Left ventricle myocardium inferior (tissue), 1 donor: Measurements from ENCODE around the gene TMEM273. TPM values are rescaled to one million over a fixed set of nuclear protein-coding genes. Genes with fewer than 3 reads are reported as not detected.

ENCODE experiments used
- DNase-seq: peaks from one replicate; pipeline ENCODE4 v3.0.0-alpha.2; 2020
- H3K27ac ChIP-seq: fragments of 200-600 bp; replicated peaks from 2 replicates; pipeline ENCODE4 v1.8.0; 2021
- H3K27me3 ChIP-seq: fragments of 200-600 bp; 2 replicates; pipeline ENCODE4 v1.8.0; 2021; ENCODE audit warnings: low read depth
- H3K36me3 ChIP-seq: fragments of 200-600 bp; 2 replicates; pipeline ENCODE4 v1.8.0; 2021
- H3K4me1 ChIP-seq: fragments of 200-600 bp; 2 replicates; pipeline ENCODE4 v1.8.0; 2021
- H3K4me3 ChIP-seq: fragments of 200-600 bp; 2 replicates; pipeline ENCODE4 v1.8.0; 2021; ENCODE audit warnings: mild to moderate bottlenecking, moderate library complexity
- H3K9me3 ChIP-seq: fragments of 200-600 bp; replicated peaks from 2 replicates; pipeline ENCODE4 v1.8.0; 2021
- intact Hi-C: fragments of 100-400 bp; cut with micrococcal nuclease; formaldehyde crosslinking; loops from one replicate; pipeline ENCODE4 v1.11.0; 2022
- total RNA-seq: library from RNA; stranded (reverse); fragmentation: NEBNext Ultra II Directional; extraction: Animal tissue kit (Norgen Biotek cat#: 25700); gene quantifications from one replicate; pipeline ENCODE4 v1.2.1, GENCODE V29; 2021
- TF ChIP-seq, protein P1 (sequence below): fragments of 200-600 bp; IDR thresholded peaks from 2 replicates; pipeline ENCODE4 v1.8.0; 2021; ENCODE audit warnings: antibody characterized with exemption, mild to moderate bottlenecking, borderline replicate concordance
- donor health status: DM: no; HTN: yes; CAD: no; lungs with severe emphysema.

TMEM273 gene
- total RNA-seq, 1 donor from 2014 or later: 29.0 TPM

DNA sequence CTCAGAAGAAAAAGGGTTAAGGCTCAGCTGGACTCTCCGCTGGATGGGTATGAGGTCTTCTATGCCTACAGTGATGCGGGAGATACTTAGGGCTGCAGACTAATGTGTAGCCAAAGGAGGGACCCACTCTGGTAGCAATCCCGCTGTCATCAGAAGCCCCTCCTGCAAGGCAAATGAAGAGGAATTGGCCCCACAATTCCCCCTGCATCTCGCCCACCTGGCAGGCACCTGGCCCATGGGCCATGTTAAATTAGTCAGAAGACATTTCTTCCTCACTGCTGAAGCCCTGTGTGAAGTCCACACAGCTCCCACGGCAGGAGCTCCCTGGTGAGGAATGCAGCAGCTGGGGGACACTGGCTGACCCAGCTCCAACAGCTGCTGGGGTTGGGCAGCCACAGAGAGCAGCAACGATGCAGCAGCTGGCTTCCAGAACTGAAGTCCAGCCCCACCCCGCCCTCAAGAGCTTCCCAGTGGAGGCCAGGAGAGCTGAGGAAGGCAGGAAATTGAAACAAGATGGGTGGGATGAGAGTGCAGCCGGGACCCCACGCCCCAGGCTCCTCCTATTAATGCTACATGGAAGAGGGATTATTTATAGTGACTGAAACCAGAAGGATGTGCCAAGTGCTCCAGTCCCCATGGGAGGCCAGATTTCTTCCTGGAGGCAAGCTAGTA is 78.4 kb downstream of the TMEM273 start:
- Histone ChIP-seq H3K27ac (peak overlapping the region; percentile 88), H3K4me3 (peak overlapping the region; percentile 42), H3K27me3 (no peaks in the 10 kb centered on the region), H3K9me3 (no peaks in the 10 kb centered on the region), H3K36me3 (no peaks in the 10 kb centered on the region), H3K4me1 (peaks cover 100% of the 10 kb centered on the region)
- intact Hi-C loops: no loop called here
- TF ChIP-seq, protein P1, sequence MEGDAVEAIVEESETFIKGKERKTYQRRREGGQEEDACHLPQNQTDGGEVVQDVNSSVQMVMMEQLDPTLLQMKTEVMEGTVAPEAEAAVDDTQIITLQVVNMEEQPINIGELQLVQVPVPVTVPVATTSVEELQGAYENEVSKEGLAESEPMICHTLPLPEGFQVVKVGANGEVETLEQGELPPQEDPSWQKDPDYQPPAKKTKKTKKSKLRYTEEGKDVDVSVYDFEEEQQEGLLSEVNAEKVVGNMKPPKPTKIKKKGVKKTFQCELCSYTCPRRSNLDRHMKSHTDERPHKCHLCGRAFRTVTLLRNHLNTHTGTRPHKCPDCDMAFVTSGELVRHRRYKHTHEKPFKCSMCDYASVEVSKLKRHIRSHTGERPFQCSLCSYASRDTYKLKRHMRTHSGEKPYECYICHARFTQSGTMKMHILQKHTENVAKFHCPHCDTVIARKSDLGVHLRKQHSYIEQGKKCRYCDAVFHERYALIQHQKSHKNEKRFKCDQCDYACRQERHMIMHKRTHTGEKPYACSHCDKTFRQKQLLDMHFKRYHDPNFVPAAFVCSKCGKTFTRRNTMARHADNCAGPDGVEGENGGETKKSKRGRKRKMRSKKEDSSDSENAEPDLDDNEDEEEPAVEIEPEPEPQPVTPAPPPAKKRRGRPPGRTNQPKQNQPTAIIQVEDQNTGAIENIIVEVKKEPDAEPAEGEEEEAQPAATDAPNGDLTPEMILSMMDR: no peak
- DNase-seq: peak; percentile 84

DNA sequence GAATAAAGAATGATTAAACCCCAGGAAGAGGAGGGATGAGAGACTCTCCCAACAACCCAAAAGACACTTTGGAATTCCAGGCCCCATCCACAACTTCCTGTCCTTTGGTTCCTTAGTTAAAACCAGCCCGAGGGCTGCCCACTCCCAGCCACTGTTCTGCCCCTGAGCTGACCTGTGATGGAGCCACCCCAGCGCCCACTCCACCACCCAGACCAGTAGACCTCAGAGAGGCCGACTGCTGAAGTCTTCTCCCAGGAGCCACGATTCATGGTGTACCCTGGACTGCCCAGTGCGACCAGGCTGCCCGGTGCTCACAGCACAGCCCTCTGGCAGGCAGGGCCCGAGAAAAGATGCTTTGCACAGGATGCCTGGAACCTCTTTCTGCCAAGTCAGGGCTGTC is 79.5 kb downstream of the TMEM273 start:
- intact Hi-C loops: no loop called here
- peaks cover 96% of the 10 kb centered on the region for H3K4me1 ChIP-seq
- no peak overlapping the region for H3K4me3 ChIP-seq
- TF ChIP-seq, protein P1: no peak
- H3K36me3 ChIP-seq: no peaks in the 10 kb centered on the region
- peak overlapping the region; percentile 88 for H3K27ac ChIP-seq
- H3K9me3 ChIP-seq: no peaks in the 10 kb centered on the region
- DNase-seq: no peak
- H3K27me3 ChIP-seq: no peaks in the 10 kb centered on the region

DNA sequence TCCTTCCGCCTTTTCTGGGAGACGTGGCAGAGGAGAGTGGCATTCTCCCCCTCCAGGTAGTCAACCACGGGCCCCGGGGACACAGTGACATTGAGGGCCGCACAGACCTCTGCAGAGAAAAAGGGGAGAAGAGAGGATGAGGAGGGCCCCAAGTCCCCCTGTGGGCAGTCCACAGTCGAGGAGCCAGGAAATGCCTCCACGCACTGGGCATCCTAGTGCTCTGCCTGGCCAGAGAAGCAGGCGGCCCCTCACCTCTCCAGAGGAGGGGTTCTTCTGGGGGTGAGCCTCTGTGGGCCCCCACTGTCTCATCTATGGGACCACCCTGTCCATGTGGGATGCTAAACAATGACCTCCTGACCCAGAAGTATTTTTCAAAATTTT is 80.3 kb downstream of the TMEM273 start:
- Histone ChIP-seq H3K36me3 (no peaks in the 10 kb centered on the region), H3K4me3 (no peak overlapping the region), H3K4me1 (peaks cover 88% of the 10 kb centered on the region), H3K9me3 (no peaks in the 10 kb centered on the region), H3K27me3 (no peaks in the 10 kb centered on the region), H3K27ac (peak overlapping the region; percentile 88)
- TF ChIP-seq, protein P1: no peak
- intact Hi-C loops: no loop called here
- DNase-seq: no peak

DNA sequence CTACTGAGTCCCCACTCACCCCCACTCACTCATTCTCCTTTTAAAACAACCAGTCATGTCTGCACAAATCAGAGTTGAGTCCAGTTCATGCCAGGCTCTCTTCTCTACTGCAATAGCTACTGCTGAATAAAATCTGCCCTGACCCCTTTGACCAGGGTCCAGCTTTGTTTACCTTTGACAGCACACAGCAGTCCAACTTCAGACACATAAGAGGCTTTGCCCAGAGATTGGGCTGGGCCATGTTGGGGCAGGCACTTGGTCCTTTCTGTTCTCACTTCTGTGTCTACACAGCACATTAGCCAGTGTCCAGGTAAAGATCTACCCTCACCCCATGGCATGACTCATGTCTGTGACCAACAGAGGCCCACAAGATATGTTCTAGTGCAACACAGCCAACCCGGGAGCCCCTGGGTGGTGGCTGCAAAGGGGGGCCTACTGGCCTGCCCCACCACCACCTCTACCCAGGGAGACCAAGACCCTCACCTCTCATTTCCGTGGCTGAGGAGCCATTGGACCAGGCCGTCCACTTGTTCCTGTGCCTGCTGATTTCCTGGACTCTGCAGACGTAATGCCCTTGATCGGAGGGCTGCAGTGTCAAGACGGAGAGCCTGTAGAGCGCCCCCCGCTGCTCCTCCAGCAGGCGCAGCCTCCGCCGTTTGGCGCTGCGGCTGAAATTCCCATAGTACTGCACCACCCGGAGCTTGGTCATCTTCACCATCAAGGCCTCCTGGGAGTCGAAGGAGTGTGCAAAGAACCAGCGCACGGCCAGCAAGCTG is 80.9 kb downstream of the TMEM273 start:
- Histone ChIP-seq H3K9me3 (no peaks in the 10 kb centered on the region), H3K27ac (no peak overlapping the region), H3K36me3 (no peaks in the 10 kb centered on the region), H3K4me3 (no peak overlapping the region), H3K4me1 (peaks cover 87% of the 10 kb centered on the region), H3K27me3 (no peaks in the 10 kb centered on the region)
- intact Hi-C loops: no loop called here
- TF ChIP-seq, protein P1: no peak
- no peak for DNase-seq

DNA sequence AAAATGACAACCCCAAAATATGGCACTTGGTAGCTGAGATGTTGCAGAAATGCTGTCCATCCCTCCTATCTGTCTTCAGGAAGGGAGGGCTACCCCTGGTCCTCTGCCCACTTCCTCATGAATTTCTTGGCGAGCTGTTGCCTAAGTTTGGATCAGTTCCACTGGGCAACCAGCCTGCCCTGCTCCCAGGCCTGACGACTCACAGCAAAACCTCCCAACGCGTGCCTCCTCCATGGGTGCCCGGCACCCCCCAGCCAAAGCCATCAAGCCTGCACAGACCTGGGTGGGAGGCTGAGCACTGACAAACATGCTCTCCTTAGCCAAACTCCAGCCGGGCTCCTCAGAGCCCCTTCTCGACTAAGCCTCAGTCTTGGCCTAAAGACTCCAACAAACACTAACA is 81.7 kb downstream of the TMEM273 start:
- Histone ChIP-seq H3K36me3 (no peaks in the 10 kb centered on the region), H3K9me3 (no peaks in the 10 kb centered on the region), H3K4me3 (peak overlapping the region; percentile 0), H3K27ac (peak overlapping the region; percentile 30), H3K27me3 (no peaks in the 10 kb centered on the region), H3K4me1 (peaks cover 78% of the 10 kb centered on the region)
- TF ChIP-seq, protein P1: no peak
- DNase-seq: peak; percentile 47
- intact Hi-C loops: no loop called here
